A549 (cell line): Measurements from ENCODE around the gene SCD.

Experiments
- CEBPB ChIP-seq, 2 experiments: fragments of >200 bp in 1 of 2; sonication (Bioruptor Twin) in 1 of 2; formaldehyde crosslinking in 1 of 2; IDR thresholded peaks; 2 replicates each; pipeline ENCODE4 v1.6.1; 2012 to 2016
- CTCF ChIP-seq: fragments of >200 bp; sonication (Bioruptor Twin); formaldehyde crosslinking; IDR thresholded peaks from 3 replicates; pipeline ENCODE4 v1.5.1; 2016
- EHMT2 ChIP-seq: fragments of 200-600 bp; sonication (generic); IDR thresholded peaks from 2 replicates; pipeline ENCODE4 v1.6.1; 2016; ENCODE audit warnings: antibody characterized with exemption, low read depth, mild to moderate bottlenecking, moderate library complexity
- EP300 ChIP-seq, 2 experiments: fragments of >200 bp; sonication (Bioruptor Twin); formaldehyde crosslinking; IDR thresholded peaks; 2 replicates in 1 of 2; 3 replicates in 1 of 2; pipeline ENCODE4 v1.6.1; 2016 to 2017
- GATA3 ChIP-seq: IDR thresholded peaks from 2 replicates; pipeline ENCODE4 v1.6.1; 2012; ENCODE audit warnings: borderline replicate concordance
- POLR2A ChIP-seq: IDR thresholded peaks from 2 replicates; pipeline ENCODE4 v1.6.1; 2012; ENCODE audit warnings: mild to moderate bottlenecking, low read length
- RARB ChIP-seq: fragments of 250-450 bp; sonication (Bioruptor Pico); IDR thresholded peaks from 2 replicates; pipeline ENCODE4 v1.8.0; 2021; ENCODE audit warnings: mild to moderate bottlenecking, moderate library complexity
- REST ChIP-seq: fragments of 200-600 bp; sonication (generic); IDR thresholded peaks from 2 replicates; pipeline ENCODE4 v1.6.1; 2016; ENCODE audit warnings: antibody characterized with exemption, mild to moderate bottlenecking, moderate library complexity
- TF ChIP-seq, protein P1 (sequence below): fragments of 150-350 bp; IDR thresholded peaks from 2 replicates; pipeline ENCODE4 v1.6.1; 2014; ENCODE audit warnings: low read depth, mild to moderate bottlenecking, low read length
- TF ChIP-seq, protein P2 (sequence below): IDR thresholded peaks from 2 replicates; pipeline ENCODE4 v1.6.1; 2012

GRCh38 chr10:100306861-100307260, 40.2 kb upstream of the SCD start:
- TF ChIP-seq CEBPB (IDR thresholded peaks at IDR 0.05) (no peak), EP300 (IDR thresholded peaks at IDR 0.05) (no peak), CTCF (no peak), REST (no peak), RARB (CRISPR knock-in tag) (no peak), GATA3 (no peak), EHMT2 (no peak), POLR2A (no peak)
- TF ChIP-seq, protein P1, sequence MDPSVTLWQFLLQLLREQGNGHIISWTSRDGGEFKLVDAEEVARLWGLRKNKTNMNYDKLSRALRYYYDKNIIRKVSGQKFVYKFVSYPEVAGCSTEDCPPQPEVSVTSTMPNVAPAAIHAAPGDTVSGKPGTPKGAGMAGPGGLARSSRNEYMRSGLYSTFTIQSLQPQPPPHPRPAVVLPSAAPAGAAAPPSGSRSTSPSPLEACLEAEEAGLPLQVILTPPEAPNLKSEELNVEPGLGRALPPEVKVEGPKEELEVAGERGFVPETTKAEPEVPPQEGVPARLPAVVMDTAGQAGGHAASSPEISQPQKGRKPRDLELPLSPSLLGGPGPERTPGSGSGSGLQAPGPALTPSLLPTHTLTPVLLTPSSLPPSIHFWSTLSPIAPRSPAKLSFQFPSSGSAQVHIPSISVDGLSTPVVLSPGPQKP = no peak
- TF ChIP-seq, protein P2, sequence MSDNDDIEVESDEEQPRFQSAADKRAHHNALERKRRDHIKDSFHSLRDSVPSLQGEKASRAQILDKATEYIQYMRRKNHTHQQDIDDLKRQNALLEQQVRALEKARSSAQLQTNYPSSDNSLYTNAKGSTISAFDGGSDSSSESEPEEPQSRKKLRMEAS = no peak
